Measurements from ENCODE around the gene RAP1A. TPM values are rescaled to one million over a fixed set of nuclear protein-coding genes. Genes with fewer than 3 reads are reported as not detected.
A peak's percentile ranks its signal among the peaks of the same experiment; 100 is the strongest.

RAP1A gene
- polyA plus RNA-seq, 3 donors = 41.2 to 79.1 (median 75.3) TPM

- H3K27ac ChIP-seq (ENCODE audit: low read depth in 1 of 2, low read length in 2 of 2) = peak within 1 kb of the TSS; percentile 88 to 98
- H3K36me3 ChIP-seq (replicated peaks in 1 of 2; ENCODE audit: control insufficient read depth in 1 of 2, insufficient read depth in 2 of 2, low read length in 2 of 2) = peaks cover 16 to 25% of the 10 kb centered on the region in 2 donors
- no peaks in the 10 kb centered on the region for H3K27me3 ChIP-seq (ENCODE audit: control insufficient read depth in 2 of 2, insufficient read depth in 2 of 2, low read length in 2 of 2)
- intact Hi-C loops (cut with micrococcal nuclease) = loop anchor here in 1 of 2 donors (5.0 kb wide), 2 partner anchors 308 to 548 kb away; partner anchors contain the start of genes ATP5PB and WDR77
- H3K27ac Mint-ChIP-seq = peak within 1 kb of the TSS; percentile 97 to 100 (median 99)
- TF ChIP-seq CTCF (IDR thresholded peaks at IDR 0.05) = peak; percentile 84
- under 1% methylated on average over 67 of the region's 67 CpGs for WGBS (ENCODE audit: insufficient coverage)
- peak; percentile 94 to 96 (median 96) for DNase-seq
- peak within 1 kb of the TSS; percentile 91 for H2AFZ ChIP-seq (ENCODE audit: insufficient read depth, low read depth, low read length, poor library complexity, severe bottlenecking)
- H3K9ac ChIP-seq (ENCODE audit: insufficient read depth, low read length, poor library complexity, severe bottlenecking) = peak within 1 kb of the TSS; percentile 92
- H3K4me3 ChIP-seq (replicated peaks in 1 of 3; ENCODE audit: low read depth in 2 of 3, low read length in 3 of 3) = peak within 1 kb of the TSS; percentile 75 to 96 (median 85)
- H3K36me3 Mint-ChIP-seq = peaks cover 17 to 27% of the 10 kb centered on the region in 2 donors
- peaks cover 0 to 2% (median 1%) of the 10 kb centered on the region in 3 donors for H3K27me3 Mint-ChIP-seq (ENCODE audit: low read depth in 3 of 3)
- H4K20me1 ChIP-seq (ENCODE audit: insufficient read depth, low read length) = no peaks in the 10 kb centered on the region
- H3K4me1 Mint-ChIP-seq = peaks cover 35% of the 10 kb centered on the region
- peaks cover 0 to 1% (median 0%) of the 10 kb centered on the region in 7 donors for H3K9me3 Mint-ChIP-seq
- H3K4me3 Mint-ChIP-seq = peak within 1 kb of the TSS; percentile 86 to 96
- H3K4me1 ChIP-seq (ENCODE audit: control insufficient read depth in 1 of 2, insufficient read depth in 2 of 2, low read length in 2 of 2) = peaks cover 27 to 30% of the 10 kb centered on the region in 2 donors
- H3K4me2 ChIP-seq (replicated peaks; ENCODE audit: extremely low read depth, low read length, poor library complexity, severe bottlenecking) = peak within 1 kb of the TSS; percentile 79
- H3K9me3 ChIP-seq (replicated peaks in 1 of 2; ENCODE audit: control insufficient read depth in 1 of 2, insufficient read depth in 1 of 2, low read length in 2 of 2) = no peaks in the 10 kb centered on the region
- peaks cover 26% of the 10 kb centered on the region for H3K79me2 ChIP-seq (ENCODE audit: insufficient read depth, low read length)
These were observed 135.9 kb downstream of the RAP1A start, which contains the start of gene DDX20 for GRCh38 chr1:111755331-111756123. Gene DDX20 (plus strand): TSS chr1:111755901. CDS start chr1:111755925, 24 bp downstream.

- Mint-ChIP-seq H3K27ac (peak overlapping the region; percentile 67 to 100 (median 99)), H3K9me3 (peaks cover 0 to 1% (median 0%) of the 10 kb centered on the region in 7 donors), H3K27me3 (ENCODE audit: low read depth in 3 of 3) (peaks cover 0 to 2% (median 0%) of the 10 kb centered on the region in 3 donors), H3K4me1 (peaks cover 35% of the 10 kb centered on the region), H3K4me3 (peak overlapping the region; percentile 86 to 96), H3K36me3 (peaks cover 23 to 33% of the 10 kb centered on the region in 2 donors)
- peak overlapping the region; percentile 92 for H3K9ac ChIP-seq (ENCODE audit: insufficient read depth, low read length, poor library complexity, severe bottlenecking)
- H4K20me1 ChIP-seq (ENCODE audit: insufficient read depth, low read length) = no peaks in the 10 kb centered on the region
- peak overlapping the region; percentile 75 to 96 (median 85) for H3K4me3 ChIP-seq (replicated peaks in 1 of 3; ENCODE audit: low read depth in 2 of 3, low read length in 3 of 3)
- H2AFZ ChIP-seq (ENCODE audit: insufficient read depth, low read depth, low read length, poor library complexity, severe bottlenecking) = peak overlapping the region; percentile 91
- DNase-seq = no peak
- H3K27ac ChIP-seq (ENCODE audit: low read depth in 1 of 2, low read length in 2 of 2) = peak overlapping the region; percentile 88 to 98
- intact Hi-C loops (cut with micrococcal nuclease) = loop anchor here in 1 of 2 donors (5.0 kb wide), 2 partner anchors 309 to 549 kb away; partner anchors contain the start of genes ATP5PB and WDR77
- peaks cover 26% of the 10 kb centered on the region for H3K79me2 ChIP-seq (ENCODE audit: insufficient read depth, low read length)
- H3K4me1 ChIP-seq (ENCODE audit: control insufficient read depth in 1 of 2, insufficient read depth in 2 of 2, low read length in 2 of 2) = peaks cover 27 to 30% of the 10 kb centered on the region in 2 donors
- 1% methylated on average over 26 of the region's 35 CpGs for WGBS (ENCODE audit: insufficient coverage)
- H3K36me3 ChIP-seq (replicated peaks in 1 of 2; ENCODE audit: control insufficient read depth in 1 of 2, insufficient read depth in 2 of 2, low read length in 2 of 2) = peaks cover 22 to 31% of the 10 kb centered on the region in 2 donors
- no peak for TF ChIP-seq CTCF (IDR thresholded peaks at IDR 0.05)
- peak overlapping the region; percentile 79 for H3K4me2 ChIP-seq (replicated peaks; ENCODE audit: extremely low read depth, low read length, poor library complexity, severe bottlenecking)
- no peaks in the 10 kb centered on the region for H3K9me3 ChIP-seq (replicated peaks in 1 of 2; ENCODE audit: control insufficient read depth in 1 of 2, insufficient read depth in 1 of 2, low read length in 2 of 2)
- H3K27me3 ChIP-seq (ENCODE audit: control insufficient read depth in 2 of 2, insufficient read depth in 2 of 2, low read length in 2 of 2) = no peaks in the 10 kb centered on the region
These were observed 136.5 kb downstream of the RAP1A start for GRCh38 chr1:111756124-111756513.

Measured in CD14-positive monocyte (primary cell).